Suprapubic skin (tissue), 4 donors: ENCODE results near the gene COL4A1.

Experiments used
- EP300 ChIP-seq: sonication (generic); formaldehyde crosslinking; IDR thresholded peaks from one replicate; pipeline ENCODE4 v1.6.1; 2017; ENCODE audit warnings: antibody characterized with exemption
- POLR2AphosphoS5 ChIP-seq, 3 donors: sonication (generic); formaldehyde crosslinking; IDR thresholded peaks; one replicate each; pipeline ENCODE4 v1.6.1; 2017; ENCODE audit warnings: antibody characterized with exemption in 3 of 3
- TF ChIP-seq, protein P1 (sequence below), 2 donors: fragments of 200-600 bp in 1 of 2; fragments of 450-650 bp in 1 of 2; sonication (generic) in 1 of 2; IDR thresholded peaks; one replicate each; pipeline ENCODE4 v1.5.1; 2016 to 2019; ENCODE audit warnings: antibody characterized with exemption in 2 of 2, mild to moderate bottlenecking in 1 of 2, moderate library complexity in 1 of 2

- TF ChIP-seq, protein P1, sequence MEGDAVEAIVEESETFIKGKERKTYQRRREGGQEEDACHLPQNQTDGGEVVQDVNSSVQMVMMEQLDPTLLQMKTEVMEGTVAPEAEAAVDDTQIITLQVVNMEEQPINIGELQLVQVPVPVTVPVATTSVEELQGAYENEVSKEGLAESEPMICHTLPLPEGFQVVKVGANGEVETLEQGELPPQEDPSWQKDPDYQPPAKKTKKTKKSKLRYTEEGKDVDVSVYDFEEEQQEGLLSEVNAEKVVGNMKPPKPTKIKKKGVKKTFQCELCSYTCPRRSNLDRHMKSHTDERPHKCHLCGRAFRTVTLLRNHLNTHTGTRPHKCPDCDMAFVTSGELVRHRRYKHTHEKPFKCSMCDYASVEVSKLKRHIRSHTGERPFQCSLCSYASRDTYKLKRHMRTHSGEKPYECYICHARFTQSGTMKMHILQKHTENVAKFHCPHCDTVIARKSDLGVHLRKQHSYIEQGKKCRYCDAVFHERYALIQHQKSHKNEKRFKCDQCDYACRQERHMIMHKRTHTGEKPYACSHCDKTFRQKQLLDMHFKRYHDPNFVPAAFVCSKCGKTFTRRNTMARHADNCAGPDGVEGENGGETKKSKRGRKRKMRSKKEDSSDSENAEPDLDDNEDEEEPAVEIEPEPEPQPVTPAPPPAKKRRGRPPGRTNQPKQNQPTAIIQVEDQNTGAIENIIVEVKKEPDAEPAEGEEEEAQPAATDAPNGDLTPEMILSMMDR (IDR thresholded peaks at IDR 0.05), result no peak
- TF ChIP-seq POLR2AphosphoS5 (IDR thresholded peaks at IDR 0.05) (no peak), EP300 (no peak)
Observed at GRCh38 chr13:110311443-110312338, 4.7 kb upstream of the COL4A1 start.
